GM03348 (cell line): Measurements from ENCODE around the gene KANSL1L.
A peak's percentile ranks its signal among the peaks of the same experiment; 100 is the strongest.
"Not testable (repeated sequence)": the region's sequence is repeated elsewhere in the genome, so short reads cannot be mapped to it uniquely, and the experiment has no call there.

Experiments
- DNase-seq: peaks from one replicate; pipeline ENCODE4 v3.0.0; 2012; ENCODE audit warnings: low spot score

Gene KANSL1L

GRCh38 chr2:210171309-210172218 lies at the start of gene KANSL1L:
KANSL1L (minus strand) TSS chr2:210171409; CDS start chr2:210154582, 16,827 bp downstream.
- DNase-seq: peak; percentile 98

- DNase-seq: no peak
These were observed 43.9 kb upstream of the KANSL1L start for GRCh38 chr2:210215120-210215519.

DNA sequence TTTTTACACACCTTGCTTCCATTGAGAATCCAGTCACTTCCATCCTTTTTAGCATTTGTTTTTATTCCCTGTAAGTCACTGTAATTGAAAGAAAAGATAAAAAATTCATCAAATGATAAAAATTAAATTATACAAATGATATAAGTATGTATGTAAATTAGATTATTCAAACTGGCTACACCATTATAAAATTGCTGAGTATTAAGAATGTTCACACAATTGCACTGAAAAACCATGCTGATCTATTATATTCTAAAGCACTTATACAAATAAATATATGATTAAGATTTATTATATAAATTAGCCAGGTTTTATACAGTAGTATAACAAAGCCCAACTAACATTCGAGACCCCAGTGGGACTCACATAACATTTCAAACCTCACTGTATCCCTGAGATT lies 39.0 kb upstream of the KANSL1L start:
- no peak for DNase-seq

DNA sequence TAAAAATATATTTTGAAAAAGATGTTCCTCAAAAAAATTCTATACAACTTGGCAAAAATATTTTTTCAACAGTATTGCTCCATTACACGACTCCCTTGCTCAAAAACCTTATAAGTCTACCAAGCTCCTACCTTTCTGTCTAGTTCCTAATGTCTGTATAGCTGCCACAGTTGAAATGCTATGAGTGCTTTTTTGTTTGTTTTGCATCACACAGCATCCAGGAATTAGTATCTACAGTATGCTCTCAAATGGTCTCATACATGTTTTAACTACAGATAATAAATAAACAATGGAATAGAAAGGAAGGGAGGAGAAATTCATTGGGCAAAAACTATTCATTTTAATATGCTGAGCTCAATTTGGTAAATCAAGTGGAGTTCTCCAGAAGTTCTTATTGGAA lies 36.7 kb upstream of the KANSL1L start:
- DNase-seq: no peak

DNA sequence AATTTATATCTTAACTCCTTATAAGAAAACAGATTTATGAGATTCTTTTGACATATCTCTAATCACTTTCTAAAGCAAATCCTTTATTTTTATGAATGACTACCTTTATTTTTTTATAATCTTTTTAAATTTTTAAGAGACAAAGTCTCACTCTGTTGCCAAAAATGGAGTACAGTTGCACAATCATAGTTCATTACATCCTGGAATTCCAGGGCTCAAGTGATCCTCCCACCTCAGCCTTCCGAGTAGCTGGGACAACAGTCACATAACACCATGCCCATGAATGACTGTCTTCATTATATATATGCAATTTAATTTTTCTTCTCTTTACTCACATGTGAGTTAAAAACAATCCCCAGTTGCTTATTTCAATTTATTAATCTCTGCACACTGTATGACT lies 32.3 kb upstream of the KANSL1L start:
- DNase-seq: no peak

DNA sequence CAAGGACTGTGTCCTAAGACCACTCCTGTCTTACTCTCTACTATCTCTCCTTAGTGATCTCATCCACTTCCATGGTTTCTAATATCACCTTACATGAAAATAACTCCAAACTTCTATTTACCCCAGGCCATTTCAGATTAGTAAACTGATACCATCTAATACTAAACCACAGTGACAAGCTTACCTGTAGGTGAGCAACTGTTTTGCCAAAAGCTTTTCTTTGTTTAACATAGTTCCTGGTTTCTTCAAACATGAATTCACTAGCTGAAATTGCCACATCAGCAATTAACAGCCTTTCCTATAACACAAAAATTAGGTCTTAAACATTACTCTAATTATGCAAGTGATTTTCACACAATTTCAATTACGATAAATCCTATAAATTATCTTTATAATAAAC lies 31.9 kb upstream of the KANSL1L start:
- no peak for DNase-seq

DNA sequence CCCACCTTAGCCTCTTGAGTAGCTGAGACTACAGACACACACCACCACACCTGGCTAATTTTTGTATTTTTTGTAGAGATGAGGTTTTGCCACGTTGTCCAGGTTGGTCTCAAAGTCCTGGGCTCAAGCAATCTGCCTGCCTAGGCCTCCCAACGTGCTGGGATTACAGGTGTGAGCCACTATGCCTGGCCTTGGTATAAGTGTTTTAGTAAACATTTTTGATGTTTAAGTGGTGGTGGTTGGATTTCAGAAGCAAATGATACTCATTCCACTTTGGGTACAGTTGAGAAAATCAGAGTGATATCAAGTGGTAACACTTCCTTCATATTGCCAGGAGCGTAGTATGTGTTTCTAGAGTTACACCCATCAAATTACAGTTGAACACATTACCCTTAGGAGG lies 28.6 kb upstream of the KANSL1L start:
- DNase-seq: no peak

DNA sequence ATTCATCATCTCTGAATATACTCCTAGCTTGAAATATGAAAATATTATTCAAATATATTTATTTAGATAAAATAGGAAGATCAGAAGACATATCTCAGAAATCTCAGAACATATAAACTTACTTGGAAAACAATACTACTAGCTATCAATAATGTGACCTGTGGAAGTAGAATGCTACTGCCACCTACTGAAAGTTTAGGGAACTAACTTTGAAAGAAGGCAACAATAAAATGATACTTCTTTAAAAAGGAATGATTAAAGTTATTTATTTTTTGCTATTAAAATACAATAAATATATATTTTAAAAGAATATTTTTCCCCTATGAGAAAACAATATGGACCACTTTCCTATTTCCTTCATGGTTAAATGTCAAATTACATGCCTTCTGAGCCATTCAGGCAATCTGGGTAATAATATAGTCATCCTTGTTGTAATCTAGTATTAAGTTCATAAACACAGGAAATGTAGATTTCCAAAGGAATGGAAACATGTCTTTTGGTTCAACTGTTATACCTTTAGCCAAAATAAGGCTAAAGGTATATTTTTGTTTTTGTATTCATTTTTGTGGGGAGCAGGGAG lies 28.1 kb upstream of the KANSL1L start:
- peak; percentile 36 for DNase-seq

- peak; percentile 6 for DNase-seq
These were observed 27.1 kb upstream of the KANSL1L start for GRCh38 chr2:210198326-210198725.

GRCh38 chr2:210197720-210198119 lies 26.5 kb upstream of the KANSL1L start:
- no peak for DNase-seq

DNA sequence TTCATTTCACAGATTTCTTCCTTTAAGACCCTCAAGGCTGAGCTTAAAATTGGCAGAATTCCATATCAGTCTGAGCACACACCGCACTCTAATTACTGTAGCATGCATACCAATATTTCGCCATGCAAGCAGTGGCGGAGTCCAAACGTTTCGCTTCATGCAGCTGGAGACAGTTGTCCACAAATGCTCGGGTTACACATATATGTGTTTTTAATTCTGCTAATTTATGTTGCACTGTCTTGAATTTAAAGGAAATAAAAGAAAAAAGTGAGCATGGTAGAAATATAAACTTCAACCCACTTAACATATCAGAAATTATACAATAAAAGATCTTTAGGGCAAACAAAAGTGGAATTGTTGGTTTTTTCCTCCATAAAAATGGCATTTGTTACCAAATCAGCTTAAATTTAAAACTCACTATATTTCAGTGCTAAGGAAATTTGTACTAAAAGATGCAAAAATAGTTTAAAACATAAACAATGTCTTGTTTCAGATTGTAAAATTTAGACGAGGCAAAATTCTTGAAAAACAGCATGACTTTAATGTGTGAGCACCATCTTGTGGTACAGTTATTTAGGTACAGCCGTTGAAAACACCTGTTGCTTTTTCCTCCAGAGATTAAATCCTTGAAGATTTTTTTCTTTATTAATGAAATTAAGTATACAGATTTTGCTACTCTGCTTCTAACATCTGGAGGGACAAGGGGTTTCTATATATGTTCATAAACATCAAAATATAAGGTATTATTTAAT lies 24.1 kb upstream of the KANSL1L start:
- peak; percentile 43 for DNase-seq

DNA sequence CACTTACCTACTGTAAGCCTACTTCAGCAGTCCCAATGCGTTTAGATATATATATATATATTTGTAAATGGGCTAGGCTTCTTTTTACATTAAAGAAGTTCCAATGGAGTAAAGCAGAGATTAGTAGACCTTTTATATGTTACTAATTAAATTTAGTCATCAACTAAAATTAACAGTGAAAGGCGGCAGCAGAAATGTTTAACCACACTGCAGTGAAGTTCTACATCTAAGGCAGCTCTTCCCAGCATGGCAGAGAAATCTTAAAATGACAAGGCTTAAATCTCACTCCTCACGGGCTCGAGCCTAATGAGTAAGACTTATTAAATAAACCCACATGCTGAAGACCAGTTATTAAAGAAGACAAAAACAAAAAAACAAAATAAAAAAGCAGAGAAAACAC lies 19.1 kb upstream of the KANSL1L start:
- DNase-seq: no peak

DNA sequence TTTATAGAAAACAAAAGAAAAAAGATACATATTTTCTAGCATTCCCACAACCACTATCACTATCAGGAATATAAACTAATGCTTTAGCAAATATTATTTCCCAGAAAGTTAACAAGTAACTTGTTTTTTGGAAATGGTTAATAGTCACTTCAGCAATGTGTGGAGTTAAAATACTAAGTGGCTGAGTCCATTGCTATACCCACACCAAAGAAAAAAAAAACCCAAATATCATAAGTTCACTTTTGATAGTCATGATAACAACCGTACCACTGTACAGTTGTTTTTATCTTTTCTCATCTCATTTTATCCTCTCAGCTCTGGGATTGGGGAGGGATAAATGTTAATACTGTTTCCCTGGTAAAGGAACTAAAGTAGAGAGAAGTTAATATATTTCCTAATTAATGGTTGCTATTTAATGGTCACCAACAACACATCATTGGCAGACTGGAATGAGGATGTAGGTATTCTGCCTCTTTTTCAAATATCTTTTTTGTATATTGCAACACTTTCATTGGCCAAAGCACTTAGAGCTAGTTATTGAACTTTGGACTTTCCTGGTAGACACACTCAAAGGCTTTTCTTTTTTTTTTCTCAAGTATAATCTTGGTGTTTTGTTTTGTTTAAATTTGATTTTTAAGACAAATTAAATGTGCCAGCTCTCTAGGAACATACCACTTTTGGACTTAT lies 18.4 kb upstream of the KANSL1L start:
- no peak for DNase-seq

GRCh38 chr2:210188755-210189154 lies 17.5 kb upstream of the KANSL1L start:
- no peak for DNase-seq

DNA sequence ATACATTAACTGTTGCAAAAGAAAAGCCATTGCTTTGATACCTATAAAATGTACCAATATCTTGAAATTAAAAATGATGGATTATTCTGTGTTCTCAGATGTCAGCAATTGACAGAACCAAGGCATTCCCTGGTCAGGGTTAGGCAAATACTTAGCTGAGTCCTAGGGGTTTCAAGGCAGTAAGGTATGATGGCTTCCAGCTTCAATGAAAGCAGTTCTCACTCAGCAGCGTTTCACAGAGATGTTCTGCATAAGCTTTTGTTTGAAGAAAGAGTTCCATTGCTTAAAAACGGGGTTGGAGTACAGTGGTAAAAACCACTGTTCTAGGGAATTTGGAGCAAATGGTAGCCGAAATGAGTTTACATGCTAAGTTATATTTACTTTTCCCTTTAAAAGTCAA lies 17.0 kb upstream of the KANSL1L start:
- DNase-seq: no peak

DNA sequence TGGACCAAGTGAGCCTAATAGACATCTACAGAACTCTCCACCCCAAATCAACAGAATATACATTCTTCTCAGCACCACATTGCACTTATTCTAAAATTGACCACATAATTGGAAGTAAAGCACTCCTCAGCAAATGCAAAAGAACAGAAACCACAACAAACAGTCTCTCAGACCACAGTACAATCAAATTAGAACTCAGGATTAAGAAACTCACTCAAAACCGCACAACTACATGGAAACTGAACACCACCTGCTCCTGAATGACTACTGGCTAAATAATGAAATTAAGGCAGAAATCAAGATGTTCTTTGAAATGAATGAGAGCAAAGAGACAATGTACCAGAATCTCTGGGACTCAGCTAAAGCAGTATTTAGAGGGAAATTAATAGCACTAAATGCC lies 12.7 kb upstream of the KANSL1L start:
- not testable (repeated sequence) for DNase-seq

- not testable (repeated sequence) for DNase-seq
These were observed 10.4 kb upstream of the KANSL1L start for GRCh38 chr2:210181606-210182088.

GRCh38 chr2:210181033-210181605 lies 9.9 kb upstream of the KANSL1L start:
- not testable (repeated sequence) for DNase-seq

- DNase-seq: no peak
These were observed 9.3 kb upstream of the KANSL1L start for GRCh38 chr2:210180477-210180876.

- no peak for DNase-seq
These were observed 8.3 kb upstream of the KANSL1L start for GRCh38 chr2:210179351-210179990.

GRCh38 chr2:210177769-210178168 lies 6.6 kb upstream of the KANSL1L start:
- no peak for DNase-seq
